ENCODE results near the gene STK26.

STK26 gene

DNA sequence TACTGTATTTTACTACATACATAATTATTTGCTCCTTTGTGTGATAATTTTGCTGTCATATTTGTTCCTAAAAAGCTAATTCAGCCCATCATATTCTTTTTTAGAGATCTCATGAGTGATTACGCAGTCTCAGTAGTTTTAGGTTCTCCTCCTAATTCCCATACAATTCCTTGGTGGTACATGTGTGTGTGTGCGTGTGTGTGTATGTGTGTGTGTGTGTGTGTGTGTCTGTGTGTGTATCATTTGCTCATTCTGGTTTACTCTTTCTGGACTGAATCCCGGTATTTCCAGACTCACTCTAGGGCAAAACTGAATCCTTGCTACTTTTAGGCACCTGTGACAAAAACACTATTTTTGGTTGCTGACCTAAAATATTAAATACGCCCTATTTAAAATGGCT lies 34.9 kb downstream of the STK26 start:
- Mint-ChIP-seq H3K27me3 (ENCODE audit: low read depth) (no peaks in the 10 kb centered on the region), H3K9me3 (no peaks in the 10 kb centered on the region), H3K4me1 (peaks cover 26% of the 10 kb centered on the region), H3K36me3 (ENCODE audit: low read depth) (peaks cover 23% of the 10 kb centered on the region), H3K27ac (no peak overlapping the region), H3K4me3 (no peak overlapping the region)
- no peak for TF ChIP-seq CTCF (IDR thresholded peaks at IDR 0.05; ENCODE audit: unreplicated experiment in 3 of 3)

- Mint-ChIP-seq H3K4me3 (no peak overlapping the region), H3K27me3 (ENCODE audit: low read depth) (no peaks in the 10 kb centered on the region), H3K9me3 (no peaks in the 10 kb centered on the region), H3K36me3 (ENCODE audit: low read depth) (peaks cover 23% of the 10 kb centered on the region), H3K27ac (no peak overlapping the region), H3K4me1 (peaks cover 23% of the 10 kb centered on the region)
- TF ChIP-seq CTCF (IDR thresholded peaks at IDR 0.05; ENCODE audit: unreplicated experiment in 3 of 3), result no peak
These were observed 35.9 kb downstream of the STK26 start for GRCh38 chrX:132058975-132059374.

DNA sequence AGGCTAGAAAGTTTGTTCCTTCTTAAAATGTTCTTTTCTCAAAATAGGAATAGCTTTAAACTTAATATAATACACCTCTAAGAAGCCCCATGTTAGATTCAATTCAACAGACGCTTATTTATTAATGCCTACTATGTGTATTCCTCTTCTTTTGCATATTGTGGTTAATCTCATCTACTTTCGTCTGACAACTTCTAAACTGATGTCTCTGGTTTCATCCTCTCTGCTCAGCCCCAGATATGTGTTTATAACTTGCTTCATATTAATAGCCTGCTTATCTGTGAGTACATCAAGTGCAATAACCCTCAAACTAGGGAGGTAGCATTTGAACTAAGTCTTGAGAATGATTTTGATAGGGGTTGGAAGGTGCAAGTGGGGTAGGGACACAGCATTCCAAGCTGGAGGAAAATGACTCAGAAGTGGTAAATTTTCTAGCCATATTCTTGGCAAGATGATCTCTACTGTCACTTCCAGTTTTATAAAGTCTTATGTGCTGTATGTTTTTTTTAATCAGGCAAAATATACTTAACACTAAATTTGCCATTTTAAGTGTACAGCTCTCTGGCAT lies 37.0 kb downstream of the STK26 start:
- TF ChIP-seq CTCF (IDR thresholded peaks at IDR 0.05; ENCODE audit: unreplicated experiment in 3 of 3), result no peak
- Mint-ChIP-seq H3K36me3 (ENCODE audit: low read depth) (peaks cover 25% of the 10 kb centered on the region), H3K4me1 (peaks cover 17% of the 10 kb centered on the region), H3K9me3 (no peaks in the 10 kb centered on the region), H3K27ac (peak overlapping the region; percentile 8 to 30 (median 18)), H3K4me3 (no peak overlapping the region), H3K27me3 (ENCODE audit: low read depth) (no peaks in the 10 kb centered on the region)

- H3K4me3 Mint-ChIP-seq, result no peak overlapping the region
- no peak for TF ChIP-seq CTCF (IDR thresholded peaks at IDR 0.05; ENCODE audit: unreplicated experiment in 3 of 3)
- H3K9me3 Mint-ChIP-seq, result no peaks in the 10 kb centered on the region
- peaks cover 21% of the 10 kb centered on the region for H3K4me1 Mint-ChIP-seq
- H3K36me3 Mint-ChIP-seq (ENCODE audit: low read depth), result peaks cover 14% of the 10 kb centered on the region
- no peaks in the 10 kb centered on the region for H3K27me3 Mint-ChIP-seq (ENCODE audit: low read depth)
- H3K27ac Mint-ChIP-seq, result no peak overlapping the region
These were observed 40.2 kb downstream of the STK26 start for GRCh38 chrX:132063334-132063733.

DNA sequence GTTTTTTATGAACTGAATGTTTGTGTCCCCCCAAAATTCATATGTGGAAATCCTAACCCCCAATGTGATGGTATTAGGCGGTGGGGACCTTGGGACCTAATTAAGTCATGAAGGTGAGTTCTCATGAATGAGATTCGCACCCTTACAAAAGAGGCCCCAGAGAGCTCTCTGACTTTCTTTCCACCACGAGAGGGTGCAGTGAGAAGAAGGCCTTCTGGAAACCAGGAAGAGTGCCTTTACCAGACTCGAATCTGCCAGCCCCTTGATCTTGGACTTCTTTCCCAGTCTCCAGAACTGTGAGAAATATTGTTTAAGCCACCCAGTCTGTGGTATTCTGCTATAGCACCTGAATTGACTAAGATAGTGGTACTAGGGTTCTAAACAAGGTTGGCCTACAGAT lies 40.8 kb downstream of the STK26 start:
- Mint-ChIP-seq H3K36me3 (ENCODE audit: low read depth) (peaks cover 17% of the 10 kb centered on the region), H3K9me3 (no peaks in the 10 kb centered on the region), H3K4me3 (no peak overlapping the region), H3K27ac (no peak overlapping the region), H3K27me3 (ENCODE audit: low read depth) (no peaks in the 10 kb centered on the region), H3K4me1 (peaks cover 21% of the 10 kb centered on the region)
- TF ChIP-seq CTCF (IDR thresholded peaks at IDR 0.05; ENCODE audit: unreplicated experiment in 3 of 3), result no peak

GRCh38 chrX:132068405-132068804 lies 45.3 kb downstream of the STK26 start:
- peaks cover 4% of the 10 kb centered on the region for H3K4me1 Mint-ChIP-seq
- H3K4me3 Mint-ChIP-seq, result no peak overlapping the region
- peaks cover 21% of the 10 kb centered on the region for H3K36me3 Mint-ChIP-seq (ENCODE audit: low read depth)
- no peaks in the 10 kb centered on the region for H3K9me3 Mint-ChIP-seq
- no peaks in the 10 kb centered on the region for H3K27me3 Mint-ChIP-seq (ENCODE audit: low read depth)
- no peak for TF ChIP-seq CTCF (IDR thresholded peaks at IDR 0.05; ENCODE audit: unreplicated experiment in 3 of 3)
- H3K27ac Mint-ChIP-seq, result no peak overlapping the region

Data from nephron (organoid).